ENCODE measurements around the gene PPT1.

DNA sequence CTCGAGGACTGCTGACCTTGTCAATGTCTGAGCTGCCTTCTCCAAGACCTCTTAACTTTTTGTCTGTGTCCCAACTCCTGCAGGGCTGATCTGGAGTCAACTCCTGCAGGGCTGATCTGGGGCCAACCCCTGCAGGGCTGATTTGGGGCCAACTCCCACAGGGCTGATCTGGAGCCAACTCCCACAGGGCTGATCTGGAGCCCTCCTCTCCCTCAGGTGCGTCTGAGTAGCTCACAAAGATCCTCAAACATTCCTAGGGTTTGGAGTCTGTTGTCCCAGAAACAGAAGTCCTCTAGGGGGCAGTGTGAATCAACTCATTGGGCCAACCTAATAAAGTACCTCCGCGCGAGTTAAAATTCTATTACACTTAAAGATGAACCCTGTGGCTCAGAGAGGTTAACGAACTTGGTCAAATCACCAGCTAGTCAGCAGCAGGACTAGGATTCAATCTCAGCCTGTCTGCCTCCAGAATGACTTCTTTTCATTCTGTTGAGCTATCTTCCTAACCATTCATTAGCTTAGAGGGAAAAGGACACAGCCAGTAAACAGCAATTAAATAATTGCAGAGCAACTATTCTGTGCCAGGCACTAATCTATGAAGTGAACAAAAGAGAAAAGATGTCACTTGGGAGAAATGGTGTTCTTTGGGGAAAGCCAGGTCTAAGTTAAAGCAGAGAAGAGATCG, 47.0 kb upstream of the PPT1 start:
- TF ChIP-seq, protein P1, sequence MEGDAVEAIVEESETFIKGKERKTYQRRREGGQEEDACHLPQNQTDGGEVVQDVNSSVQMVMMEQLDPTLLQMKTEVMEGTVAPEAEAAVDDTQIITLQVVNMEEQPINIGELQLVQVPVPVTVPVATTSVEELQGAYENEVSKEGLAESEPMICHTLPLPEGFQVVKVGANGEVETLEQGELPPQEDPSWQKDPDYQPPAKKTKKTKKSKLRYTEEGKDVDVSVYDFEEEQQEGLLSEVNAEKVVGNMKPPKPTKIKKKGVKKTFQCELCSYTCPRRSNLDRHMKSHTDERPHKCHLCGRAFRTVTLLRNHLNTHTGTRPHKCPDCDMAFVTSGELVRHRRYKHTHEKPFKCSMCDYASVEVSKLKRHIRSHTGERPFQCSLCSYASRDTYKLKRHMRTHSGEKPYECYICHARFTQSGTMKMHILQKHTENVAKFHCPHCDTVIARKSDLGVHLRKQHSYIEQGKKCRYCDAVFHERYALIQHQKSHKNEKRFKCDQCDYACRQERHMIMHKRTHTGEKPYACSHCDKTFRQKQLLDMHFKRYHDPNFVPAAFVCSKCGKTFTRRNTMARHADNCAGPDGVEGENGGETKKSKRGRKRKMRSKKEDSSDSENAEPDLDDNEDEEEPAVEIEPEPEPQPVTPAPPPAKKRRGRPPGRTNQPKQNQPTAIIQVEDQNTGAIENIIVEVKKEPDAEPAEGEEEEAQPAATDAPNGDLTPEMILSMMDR (IDR thresholded peaks at IDR 0.05) = peak; percentile 56 to 77 (median 66)
- TF ChIP-seq POLR2A (IDR thresholded peaks at IDR 0.05) = no peak
